HepG2 (cell line): ENCODE results near the gene HMG20B. TPM values are rescaled to one million over a fixed set of nuclear protein-coding genes. Genes with fewer than 3 reads are reported as not detected.

Experiments used
- FOXA1 ChIP-seq, 2 experiments: fragments of 450-650 bp in 1 of 2; sonication (generic) in 1 of 2; formaldehyde crosslinking in 1 of 2; IDR thresholded peaks; 2 replicates each; pipeline versions ENCODE4 v1.4.0 to v1.6.1; 2016 to 2020; ENCODE audit warnings: missing genetic modification reagents in 1 of 2
- HNF4G ChIP-seq, 2 experiments: sonication (generic) in 1 of 2; formaldehyde crosslinking in 1 of 2; IDR thresholded peaks; 2 replicates each; pipeline versions ENCODE4 v1.4.0 to v1.6.1; 2011 to 2020; ENCODE audit warnings: borderline replicate concordance in 2 of 2, low read depth in 2 of 2, mild to moderate bottlenecking in 2 of 2, low read length in 1 of 2, missing genetic modification reagents in 1 of 2, moderate library complexity in 1 of 2
- KDM1A ChIP-seq: IDR thresholded peaks from 2 replicates; pipeline ENCODE4 v1.6.1; 2016; ENCODE audit warnings: missing compliant biosample characterization
- KDM5A ChIP-seq: fragments of 200-600 bp; sonication (generic); IDR thresholded peaks from 2 replicates; pipeline ENCODE4 v1.7.0; 2018; ENCODE audit warnings: antibody characterized with exemption, mild to moderate bottlenecking, low read length, borderline replicate concordance
- KLF11 ChIP-seq: IDR thresholded peaks from 2 replicates; pipeline ENCODE4 v1.6.1; 2016; ENCODE audit warnings: missing compliant biosample characterization
- MEF2D ChIP-seq: sonication (generic); formaldehyde crosslinking; IDR thresholded peaks from 2 replicates; pipeline ENCODE4 v1.5.1; 2020; ENCODE audit warnings: mild to moderate bottlenecking, missing genetic modification reagents
- MIER3 ChIP-seq: IDR thresholded peaks from 2 replicates; pipeline ENCODE4 v1.6.1; 2016; ENCODE audit warnings: missing compliant biosample characterization, borderline replicate concordance
- PCBP2 ChIP-seq: fragments of 200-400 bp; formaldehyde crosslinking; optimal IDR thresholded peaks from 2 replicates; pipeline ENCODE3; 2018; ENCODE audit warnings: low read length, low read depth; ENCODE audit not compliant: poor library complexity, severe bottlenecking
- POLR2G ChIP-seq: fragments of 200-400 bp; formaldehyde crosslinking; IDR thresholded peaks from 2 replicates; pipeline ENCODE4 v1.6.1; 2018; ENCODE audit warnings: mild to moderate bottlenecking, low read depth, low read length, moderate library complexity
- SRSF9 ChIP-seq: fragments of 200-400 bp; formaldehyde crosslinking; IDR thresholded peaks from 2 replicates; pipeline ENCODE4 v1.6.1; 2018; ENCODE audit warnings: borderline replicate concordance, mild to moderate bottlenecking, low read depth, low read length; ENCODE audit not compliant: insufficient read depth, poor library complexity, severe bottlenecking
- ZBTB21 ChIP-seq: sonication (generic); formaldehyde crosslinking; IDR thresholded peaks from 2 replicates; pipeline ENCODE4 v1.4.0; 2020; ENCODE audit warnings: missing genetic modification reagents
- ZBTB7B ChIP-seq: sonication (generic); formaldehyde crosslinking; IDR thresholded peaks from 2 replicates; pipeline ENCODE4 v1.4.0; 2020; ENCODE audit warnings: missing genetic modification reagents
- ZC3H4 ChIP-seq: sonication (generic); formaldehyde crosslinking; IDR thresholded peaks from 2 replicates; pipeline ENCODE4 v1.4.0; 2020; ENCODE audit warnings: missing genetic modification reagents, borderline replicate concordance
- ZFYVE20 ChIP-seq: sonication (generic); formaldehyde crosslinking; IDR thresholded peaks from 2 replicates; pipeline ENCODE4 v1.8.0; 2023; ENCODE audit warnings: low read depth, mild to moderate bottlenecking, moderate library complexity, missing genetic modification reagents, borderline replicate concordance
- ZMAT3 ChIP-seq: sonication (generic); formaldehyde crosslinking; conservative IDR thresholded peaks from 2 replicates; pipeline ENCODE4 v1.7.0; 2021; ENCODE audit warnings: missing genetic modification reagents
- ZNF256 ChIP-seq: sonication (generic); formaldehyde crosslinking; conservative IDR thresholded peaks from 2 replicates; pipeline ENCODE4 v1.4.0; 2020; ENCODE audit warnings: missing genetic modification reagents
- ZNF530 ChIP-seq: sonication (generic); formaldehyde crosslinking; IDR thresholded peaks from 2 replicates; pipeline ENCODE4 v1.5.0; 2020; ENCODE audit warnings: low read depth, mild to moderate bottlenecking, missing genetic modification reagents
- ZNF7 ChIP-seq: IDR thresholded peaks from 2 replicates; pipeline ENCODE4 v1.6.1; 2016; ENCODE audit warnings: missing biosample characterization, missing genetic modification reagents
- ZNF724P ChIP-seq: sonication (generic); formaldehyde crosslinking; IDR thresholded peaks from 2 replicates; pipeline ENCODE4 v1.8.0; 2022; ENCODE audit warnings: missing genetic modification reagents, borderline replicate concordance
- ZNF816 ChIP-seq: sonication (generic); formaldehyde crosslinking; IDR thresholded peaks from 2 replicates; pipeline ENCODE4 v1.8.0; 2022; ENCODE audit warnings: missing genetic modification reagents, mild to moderate bottlenecking, borderline replicate concordance
- polyA plus RNA-seq, 8 experiments: library from polyadenylated mRNA; depleted of rRNA in 3 of 8; stranded (reverse) in 7 of 8; unstranded in 1 of 8; fragments of >200 nt; fragmentation: Illumina TruSeq in 4 of 8; extraction: Trizol in 4 of 8; gene quantifications; 2 replicates each; pipeline versions ENCODE4 v1.2.1 to v1.2.3, GENCODE V29; 2011 to 2016; ENCODE audit warnings: low read depth in 4 of 8, missing spikeins in 1 of 8, mixed read lengths in 1 of 8; ENCODE audit not compliant: insufficient read depth in 1 of 8
- total RNA-seq, 5 experiments: library from RNA; depleted of rRNA; stranded (reverse); fragments of >200 nt; fragmentation: Illumina TruSeq; extraction: Trizol; gene quantifications; 2 replicates each; pipeline ENCODE4 v1.2.3, GENCODE V29; 2016; ENCODE audit warnings: low read depth in 1 of 5
- TF ChIP-seq, protein P1 (sequence below): sonication (generic); formaldehyde crosslinking; IDR thresholded peaks from 2 replicates; pipeline ENCODE4 v1.4.0; 2020; ENCODE audit warnings: missing genetic modification reagents
- TF ChIP-seq, protein P2 (sequence below): IDR thresholded peaks from 2 replicates; pipeline ENCODE4 v1.6.1; 2016; ENCODE audit warnings: missing compliant biosample characterization, missing genetic modification reagents, borderline replicate concordance
- TF ChIP-seq, protein P3 (sequence below): sonication (generic); formaldehyde crosslinking; conservative IDR thresholded peaks from 2 replicates; pipeline ENCODE4 v1.4.0; 2020; ENCODE audit warnings: missing genetic modification reagents
- TF ChIP-seq, protein P4 (sequence below): sonication (generic); formaldehyde crosslinking; IDR thresholded peaks from 2 replicates; pipeline ENCODE4 v1.4.0; 2020; ENCODE audit warnings: missing genetic modification reagents

Gene HMG20B
- total and polyA plus RNA-seq, 2 of the 13 experiments (the other 11 are each of a cell fraction or from before 2014, with no cell fraction given) = 23.9 to 29.2 TPM

- TF ChIP-seq, protein P1, sequence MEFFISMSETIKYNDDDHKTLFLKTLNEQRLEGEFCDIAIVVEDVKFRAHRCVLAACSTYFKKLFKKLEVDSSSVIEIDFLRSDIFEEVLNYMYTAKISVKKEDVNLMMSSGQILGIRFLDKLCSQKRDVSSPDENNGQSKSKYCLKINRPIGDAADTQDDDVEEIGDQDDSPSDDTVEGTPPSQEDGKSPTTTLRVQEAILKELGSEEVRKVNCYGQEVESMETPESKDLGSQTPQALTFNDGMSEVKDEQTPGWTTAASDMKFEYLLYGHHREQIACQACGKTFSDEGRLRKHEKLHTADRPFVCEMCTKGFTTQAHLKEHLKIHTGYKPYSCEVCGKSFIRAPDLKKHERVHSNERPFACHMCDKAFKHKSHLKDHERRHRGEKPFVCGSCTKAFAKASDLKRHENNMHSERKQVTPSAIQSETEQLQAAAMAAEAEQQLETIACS (CRISPR knock-in tag) = no peak
- no peak for TF ChIP-seq ZFYVE20
- no peak for TF ChIP-seq SRSF9
- no peak for TF ChIP-seq ZNF256
- no peak for TF ChIP-seq ZMAT3 (CRISPR knock-in tag)
- no peak for TF ChIP-seq KLF11 (CRISPR knock-in tag)
- TF ChIP-seq HNF4G (IDR thresholded peaks at IDR 0.05; ENCODE audit: borderline replicate concordance, low read depth, low read length) = no peak
- no peak for TF ChIP-seq HNF4G (CRISPR knock-in tag; IDR thresholded peaks at IDR 0.05; ENCODE audit: borderline replicate concordance, low read depth)
- no peak for TF ChIP-seq KDM5A
- no peak for TF ChIP-seq ZBTB21 (CRISPR knock-in tag)
- TF ChIP-seq ZNF530 (CRISPR knock-in tag) = no peak
- TF ChIP-seq, protein P2, sequence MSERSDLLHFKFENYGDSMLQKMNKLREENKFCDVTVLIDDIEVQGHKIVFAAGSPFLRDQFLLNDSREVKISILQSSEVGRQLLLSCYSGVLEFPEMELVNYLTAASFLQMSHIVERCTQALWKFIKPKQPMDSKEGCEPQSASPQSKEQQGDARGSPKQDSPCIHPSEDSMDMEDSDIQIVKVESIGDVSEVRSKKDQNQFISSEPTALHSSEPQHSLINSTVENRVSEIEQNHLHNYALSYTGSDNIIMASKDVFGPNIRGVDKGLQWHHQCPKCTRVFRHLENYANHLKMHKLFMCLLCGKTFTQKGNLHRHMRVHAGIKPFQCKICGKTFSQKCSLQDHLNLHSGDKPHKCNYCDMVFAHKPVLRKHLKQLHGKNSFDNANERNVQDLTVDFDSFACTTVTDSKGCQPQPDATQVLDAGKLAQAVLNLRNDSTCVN (CRISPR knock-in tag) = no peak
- TF ChIP-seq POLR2G = no peak
- no peak for TF ChIP-seq ZBTB7B
- TF ChIP-seq, protein P3, sequence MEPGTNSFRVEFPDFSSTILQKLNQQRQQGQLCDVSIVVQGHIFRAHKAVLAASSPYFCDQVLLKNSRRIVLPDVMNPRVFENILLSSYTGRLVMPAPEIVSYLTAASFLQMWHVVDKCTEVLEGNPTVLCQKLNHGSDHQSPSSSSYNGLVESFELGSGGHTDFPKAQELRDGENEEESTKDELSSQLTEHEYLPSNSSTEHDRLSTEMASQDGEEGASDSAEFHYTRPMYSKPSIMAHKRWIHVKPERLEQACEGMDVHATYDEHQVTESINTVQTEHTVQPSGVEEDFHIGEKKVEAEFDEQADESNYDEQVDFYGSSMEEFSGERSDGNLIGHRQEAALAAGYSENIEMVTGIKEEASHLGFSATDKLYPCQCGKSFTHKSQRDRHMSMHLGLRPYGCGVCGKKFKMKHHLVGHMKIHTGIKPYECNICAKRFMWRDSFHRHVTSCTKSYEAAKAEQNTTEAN (CRISPR knock-in tag) = no peak
- TF ChIP-seq PCBP2 = no peak
- TF ChIP-seq, protein P4, sequence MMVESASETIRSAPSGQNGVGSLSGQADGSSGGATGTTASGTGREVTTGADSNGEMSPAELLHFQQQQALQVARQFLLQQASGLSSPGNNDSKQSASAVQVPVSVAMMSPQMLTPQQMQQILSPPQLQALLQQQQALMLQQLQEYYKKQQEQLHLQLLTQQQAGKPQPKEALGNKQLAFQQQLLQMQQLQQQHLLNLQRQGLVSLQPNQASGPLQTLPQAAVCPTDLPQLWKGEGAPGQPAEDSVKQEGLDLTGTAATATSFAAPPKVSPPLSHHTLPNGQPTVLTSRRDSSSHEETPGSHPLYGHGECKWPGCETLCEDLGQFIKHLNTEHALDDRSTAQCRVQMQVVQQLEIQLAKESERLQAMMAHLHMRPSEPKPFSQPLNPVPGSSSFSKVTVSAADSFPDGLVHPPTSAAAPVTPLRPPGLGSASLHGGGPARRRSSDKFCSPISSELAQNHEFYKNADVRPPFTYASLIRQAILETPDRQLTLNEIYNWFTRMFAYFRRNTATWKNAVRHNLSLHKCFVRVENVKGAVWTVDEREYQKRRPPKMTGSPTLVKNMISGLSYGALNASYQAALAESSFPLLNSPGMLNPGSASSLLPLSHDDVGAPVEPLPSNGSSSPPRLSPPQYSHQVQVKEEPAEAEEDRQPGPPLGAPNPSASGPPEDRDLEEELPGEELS (CRISPR knock-in tag) = no peak
- peak; percentile 92 for TF ChIP-seq KDM1A (CRISPR knock-in tag)
- TF ChIP-seq ZNF7 (CRISPR knock-in tag) = no peak
- TF ChIP-seq FOXA1 (IDR thresholded peaks at IDR 0.05) = no peak
- no peak for TF ChIP-seq FOXA1 (CRISPR knock-in tag; IDR thresholded peaks at IDR 0.05)
- no peak for TF ChIP-seq ZC3H4
- peak; percentile 4; the same call in 1 of the 2 replicates for TF ChIP-seq MEF2D (CRISPR knock-in tag)
- TF ChIP-seq ZNF816 (CRISPR knock-in tag) = no peak
- no peak for TF ChIP-seq MIER3 (CRISPR knock-in tag)
- TF ChIP-seq ZNF724P (CRISPR knock-in tag) = no peak
These were observed 54.6 kb downstream of the HMG20B start (continued) for GRCh38 chr19:3627351-3627723.
